ENCODE data around the gene PPP5C.

Gene PPP5C

GRCh38 chr19:46330319-46330918 lies 16.5 kb upstream of the PPP5C start:
- DNase-seq (ENCODE audit: low spot score), result no peak

- no peak for DNase-seq (ENCODE audit: low spot score)
Measured at GRCh38 chr19:46337487-46337886, 9.4 kb upstream of the PPP5C start.

GRCh38 chr19:46339446-46339845 lies 7.4 kb upstream of the PPP5C start:
- DNase-seq (ENCODE audit: low spot score), result no peak

GRCh38 chr19:46340051-46340659 lies 6.7 kb upstream of the PPP5C start:
- no peak for DNase-seq (ENCODE audit: low spot score)

GRCh38 chr19:46341937-46342336 lies 5.0 kb upstream of the PPP5C start:
- DNase-seq (ENCODE audit: low spot score), result no peak

GRCh38 chr19:46344363-46344762 lies 2.5 kb upstream of the PPP5C start:
- no peak for DNase-seq (ENCODE audit: low spot score)

- no peak for DNase-seq (ENCODE audit: low spot score)
Measured at GRCh38 chr19:46345157-46345556, 1.7 kb upstream of the PPP5C start.

- DNase-seq (ENCODE audit: low spot score), result no peak
Measured at GRCh38 chr19:46347572-46347883, 641 bp downstream of the PPP5C start.

- DNase-seq (ENCODE audit: low spot score), result no peak
Measured at GRCh38 chr19:46347985-46348384, 1.1 kb downstream of the PPP5C start.

GRCh38 chr19:46349311-46349993 lies 2.6 kb downstream of the PPP5C start:
- no peak for DNase-seq (ENCODE audit: low spot score)

- no peak for DNase-seq (ENCODE audit: low spot score)
Measured at GRCh38 chr19:46350029-46350757, 3.3 kb downstream of the PPP5C start.

- no peak for DNase-seq (ENCODE audit: low spot score)
Measured at GRCh38 chr19:46350758-46351159, 3.9 kb downstream of the PPP5C start.

- peak; percentile 84 for DNase-seq (ENCODE audit: low spot score)
Measured at GRCh38 chr19:46351241-46352041, 4.6 kb downstream of the PPP5C start.

GRCh38 chr19:46353730-46354528 lies 7.0 kb downstream of the PPP5C start:
- no peak for DNase-seq (ENCODE audit: low spot score)

GRCh38 chr19:46355234-46356148 lies 8.6 kb downstream of the PPP5C start:
- peak; percentile 50 for DNase-seq (ENCODE audit: low spot score)

GRCh38 chr19:46356149-46357055 lies 9.5 kb downstream of the PPP5C start:
- DNase-seq (ENCODE audit: low spot score), result no peak

GRCh38 chr19:46357846-46358583 lies 11.1 kb downstream of the PPP5C start:
- peak; percentile 66 for DNase-seq (ENCODE audit: low spot score)

- DNase-seq (ENCODE audit: low spot score), result no peak
Measured at GRCh38 chr19:46361915-46362314, 15.0 kb downstream of the PPP5C start.
